Activated B cell treated with CpG ODN at 0.5 μM for 24 hours (primary cell): ENCODE measurements around the gene MED26. TPM values are rescaled to one million over a fixed set of nuclear protein-coding genes. Genes with fewer than 3 reads are reported as not detected.

Source experiments
- ATAC-seq: fragments of 200-7000 bp; cut with Tn5 transposase; one replicate; pipeline ENCODE4 v1.10.0; 2021; ENCODE audit warnings: low read depth, mild to moderate bottlenecking, moderate library complexity
- CTCF ChIA-PET: fragments of 350-600 bp; sonication (Branson Sonifier 250); formaldehyde crosslinking; loops from one replicate; lab custom pipeline; 2021; ENCODE audit warnings: antibody characterized with exemption; lab: Charles Lee
- POLR2A ChIA-PET: fragments of 350-600 bp; sonication (Branson Sonifier 250); formaldehyde crosslinking; loops from one replicate; lab custom pipeline; 2021; ENCODE audit warnings: antibody characterized with exemption; lab: Charles Lee
- DNase-seq: peaks from one replicate; pipeline ENCODE4 v3.0.0; 2022
- H3K27ac Mint-ChIP-seq: one replicate; pipeline ENCODE4 v1.8.0; 2020; ENCODE audit warnings: mixed read lengths
- H3K27me3 Mint-ChIP-seq: one replicate; pipeline ENCODE4 v1.8.0; 2021; ENCODE audit warnings: mixed read lengths
- H3K36me3 Mint-ChIP-seq: one replicate; pipeline ENCODE4 v1.8.0; 2021; ENCODE audit warnings: low read depth, mixed read lengths
- H3K4me1 Mint-ChIP-seq: one replicate; pipeline ENCODE4 v1.8.0; 2021; ENCODE audit warnings: mixed read lengths
- H3K4me3 Mint-ChIP-seq: one replicate; pipeline ENCODE4 v1.8.0; 2020; ENCODE audit warnings: mild to moderate bottlenecking, mixed read lengths
- H3K9me3 Mint-ChIP-seq: one replicate; pipeline ENCODE4 v1.8.0; 2020; ENCODE audit warnings: mixed read lengths
- intact Hi-C: fragments of 100-400 bp; cut with micrococcal nuclease; formaldehyde crosslinking; loops from one replicate; pipeline ENCODE4 v1.15.1; 2024
- total RNA-seq: library from RNA; stranded (reverse); gene quantifications from 2 replicates; pipeline ENCODE4 v1.2.3, GENCODE V29; 2022
- TF ChIP-seq, protein P1 (sequence below): fragments of 200-600 bp; IDR thresholded peaks from one replicate; pipeline ENCODE4 v1.8.0; 2022; ENCODE audit warnings: antibody characterized with exemption, mild to moderate bottlenecking

Gene MED26
- total RNA-seq, 1 donor from 2014 or later = 32.0 TPM

- DNase-seq = no peak
- Mint-ChIP-seq H3K4me3 (no peak overlapping the region), H3K27me3 (no peaks in the 10 kb centered on the region), H3K9me3 (no peaks in the 10 kb centered on the region), H3K27ac (peak overlapping the region; percentile 59), H3K36me3 (peaks cover 63% of the 10 kb centered on the region), H3K4me1 (peaks cover 61% of the 10 kb centered on the region)
- ChIA-PET POLR2A (interaction anchor here (7.3 kb wide), 1 partner anchor 11 kb away, joined by 190 read pairs; no protein-coding TSS in a partner anchor), CTCF (no interaction called here)
- TF ChIP-seq, protein P1, sequence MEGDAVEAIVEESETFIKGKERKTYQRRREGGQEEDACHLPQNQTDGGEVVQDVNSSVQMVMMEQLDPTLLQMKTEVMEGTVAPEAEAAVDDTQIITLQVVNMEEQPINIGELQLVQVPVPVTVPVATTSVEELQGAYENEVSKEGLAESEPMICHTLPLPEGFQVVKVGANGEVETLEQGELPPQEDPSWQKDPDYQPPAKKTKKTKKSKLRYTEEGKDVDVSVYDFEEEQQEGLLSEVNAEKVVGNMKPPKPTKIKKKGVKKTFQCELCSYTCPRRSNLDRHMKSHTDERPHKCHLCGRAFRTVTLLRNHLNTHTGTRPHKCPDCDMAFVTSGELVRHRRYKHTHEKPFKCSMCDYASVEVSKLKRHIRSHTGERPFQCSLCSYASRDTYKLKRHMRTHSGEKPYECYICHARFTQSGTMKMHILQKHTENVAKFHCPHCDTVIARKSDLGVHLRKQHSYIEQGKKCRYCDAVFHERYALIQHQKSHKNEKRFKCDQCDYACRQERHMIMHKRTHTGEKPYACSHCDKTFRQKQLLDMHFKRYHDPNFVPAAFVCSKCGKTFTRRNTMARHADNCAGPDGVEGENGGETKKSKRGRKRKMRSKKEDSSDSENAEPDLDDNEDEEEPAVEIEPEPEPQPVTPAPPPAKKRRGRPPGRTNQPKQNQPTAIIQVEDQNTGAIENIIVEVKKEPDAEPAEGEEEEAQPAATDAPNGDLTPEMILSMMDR = no peak
- intact Hi-C loops = no loop called here
- ATAC-seq = no peak
Observed at GRCh38 chr19:16575282-16575681, 52.7 kb downstream of the MED26 start.

DNA sequence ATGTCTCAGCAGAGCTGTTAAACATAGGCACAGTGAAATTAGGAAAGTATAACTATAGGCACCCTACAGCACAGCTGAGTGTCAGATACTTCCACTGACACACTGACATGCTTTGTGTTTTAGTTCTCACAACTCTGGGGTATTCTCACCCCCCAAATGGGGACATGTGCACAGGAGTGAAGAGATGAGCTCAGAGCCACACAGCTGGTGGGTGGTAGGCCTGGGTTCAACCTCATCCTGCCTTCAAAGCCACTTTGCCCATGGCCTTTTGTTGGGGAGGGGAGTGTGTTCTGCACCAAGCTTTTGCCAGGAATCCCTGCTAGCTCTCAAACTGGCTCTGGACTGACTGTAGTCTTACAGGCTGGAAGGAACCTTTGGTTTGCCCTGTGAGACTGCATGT, 54.1 kb downstream of the MED26 start:
- intact Hi-C loops = no loop called here
- peaks cover 63% of the 10 kb centered on the region for H3K36me3 Mint-ChIP-seq
- H3K9me3 Mint-ChIP-seq = no peaks in the 10 kb centered on the region
- peaks cover 52% of the 10 kb centered on the region for H3K4me1 Mint-ChIP-seq
- peak overlapping the region; percentile 92 for H3K27ac Mint-ChIP-seq
- ATAC-seq (no peak), DNase-seq (no peak)
- H3K4me3 Mint-ChIP-seq = peak overlapping the region; percentile 94
- POLR2A ChIA-PET = interaction anchor here (0.6 to 7.3 kb wide), 9 partner anchors 12 to 389 kb away, joined by 3 to 190 read pairs (median 3); partner anchors contain the start of genes FAM32A and MED26
- H3K27me3 Mint-ChIP-seq = no peaks in the 10 kb centered on the region
- TF ChIP-seq, protein P1 = no peak
- CTCF ChIA-PET = interaction anchor here (1.0 to 1.1 kb wide), 2 partner anchors 14 to 87 kb away, joined by 4 read pairs; partner anchors contain the start of genes SMIM7 and TMEM38A

GRCh38 chr19:16573296-16573695, 54.7 kb downstream of the MED26 start:
- no peak for ATAC-seq
- DNase-seq = no peak
- H3K36me3 Mint-ChIP-seq = peaks cover 62% of the 10 kb centered on the region
- intact Hi-C loops = no loop called here
- H3K27me3 Mint-ChIP-seq = no peaks in the 10 kb centered on the region
- no peaks in the 10 kb centered on the region for H3K9me3 Mint-ChIP-seq
- peaks cover 49% of the 10 kb centered on the region for H3K4me1 Mint-ChIP-seq
- TF ChIP-seq, protein P1 = no peak
- CTCF ChIA-PET = interaction anchor here (0.9 to 1.2 kb wide), 5 partner anchors 12 to 87 kb away, joined by 3 to 5 read pairs (median 4); partner anchors contain the start of genes SMIM7 and TMEM38A
- peak overlapping the region; percentile 94 for H3K4me3 Mint-ChIP-seq
- peak overlapping the region; percentile 92 for H3K27ac Mint-ChIP-seq
- POLR2A ChIA-PET = interaction anchor here (0.6 to 7.3 kb wide), 9 partner anchors 13 to 388 kb away, joined by 3 to 190 read pairs (median 3); partner anchors contain the start of genes FAM32A, MED26, SMIM7 and TMEM38A

GRCh38 chr19:16572332-16573211, 55.4 kb downstream of the MED26 start, which contains the start of gene SLC35E1:
Gene SLC35E1, minus strand, starts transcription at chr19:16572415. Its CDS starts 51 bp downstream, at chr19:16572364.
- no peaks in the 10 kb centered on the region for H3K27me3 Mint-ChIP-seq
- ChIA-PET CTCF (interaction anchor here (0.9 to 1.2 kb wide), 3 partner anchors 13 to 56 kb away, joined by 3 to 5 read pairs (median 3); no protein-coding TSS in a partner anchor), POLR2A (interaction anchor here (0.7 to 7.3 kb wide), 8 partner anchors 13 to 88 kb away, joined by 3 to 190 read pairs (median 5); partner anchors contain the start of genes MED26, SMIM7 and TMEM38A)
- peak within 1 kb of the TSS; percentile 92 for H3K27ac Mint-ChIP-seq
- intact Hi-C loops = loop anchor here (1.0 kb wide), 4 partner anchors 12 to 88 kb away; partner anchors contain the start of genes CHERP, MED26 and SMIM7
- H3K4me3 Mint-ChIP-seq = peak within 1 kb of the TSS; percentile 94
- TF ChIP-seq, protein P1 = no peak
- H3K9me3 Mint-ChIP-seq = no peaks in the 10 kb centered on the region
- peaks cover 61% of the 10 kb centered on the region for H3K36me3 Mint-ChIP-seq
- ATAC-seq (peak; percentile 93), DNase-seq (peak; percentile 88)
- peaks cover 49% of the 10 kb centered on the region for H3K4me1 Mint-ChIP-seq
